Measurements from ENCODE around the gene TMEM141. TPM values are rescaled to one million over a fixed set of nuclear protein-coding genes. Genes with fewer than 3 reads are reported as not detected.
"Not testable (repeated sequence)": the region's sequence is repeated elsewhere in the genome, so short reads cannot be mapped to it uniquely, and the experiment has no call there.

TMEM141 gene
- total and polyA plus RNA-seq, 7 experiments from 2014 or later = 27.2 to 54.9 (median 30.6) TPM

- CTCF ChIA-PET; H3K9me3 Mint-ChIP-seq; H3K27me3 ChIP-seq (ENCODE audit: control insufficient read depth in 2 of 2, insufficient read depth in 2 of 2, low read length in 2 of 2); ATAC-seq; intact Hi-C loops (cut with micrococcal nuclease); DNase-seq; H3K9me3 ChIP-seq (ENCODE audit: control insufficient read depth in 2 of 3, low read length in 3 of 3); H3K36me3 Mint-ChIP-seq; H3K4me3 ChIP-seq (ENCODE audit: low read length); H3K27ac ChIP-seq (ENCODE audit: low read depth, low read length): not testable (repeated sequence)
- H3K27ac Mint-ChIP-seq = peak overlapping the region in 2 of 9 donors; percentile 21 to 48
- H3K27me3 Mint-ChIP-seq = peaks cover 0 to 39% (median 0%) of the 10 kb centered on the region in 5 donors
- Histone ChIP-seq H3K4me1 (ENCODE audit: control insufficient read depth in 2 of 2, insufficient read depth in 2 of 2, low read length in 2 of 2) (peaks cover 19 to 32% of the 10 kb centered on the region in 2 donors), H3K36me3 (ENCODE audit: control insufficient read depth in 2 of 3, insufficient read depth in 3 of 3, low read length in 3 of 3) (peaks cover 0 to 17% (median 3%) of the 10 kb centered on the region in 3 experiments)
- peak overlapping the region in 6 of 10 donors; percentile 14 to 48 (median 36) for H3K4me3 Mint-ChIP-seq
- POLR2A ChIA-PET = interaction anchor here (0.6 to 1.4 kb wide), 2 partner anchors 83 to 625 kb away, joined by 3 read pairs; no protein-coding TSS in a partner anchor
- peaks cover 12 to 51% (median 40%) of the 10 kb centered on the region in 7 donors for H3K4me1 Mint-ChIP-seq
Observed at GRCh38 chr9:136796775-136797347, 5.7 kb downstream of the TMEM141 start.

GRCh38 chr9:136798708-136799078 lies 7.5 kb downstream of the TMEM141 start:
- H3K4me1 Mint-ChIP-seq = peaks cover 6 to 42% (median 33%) of the 10 kb centered on the region in 7 donors
- ATAC-seq (no peak), DNase-seq (no peak)
- no peak overlapping the region for H3K27ac Mint-ChIP-seq
- CTCF ChIA-PET = no interaction called here
- Histone ChIP-seq H3K4me3 (ENCODE audit: low read length) (no peak overlapping the region), H3K27ac (ENCODE audit: low read depth, low read length) (no peak overlapping the region), H3K36me3 (ENCODE audit: control insufficient read depth in 2 of 3, insufficient read depth in 3 of 3, low read length in 3 of 3) (peaks cover 0 to 2% (median 0%) of the 10 kb centered on the region in 3 experiments), H3K9me3 (ENCODE audit: control insufficient read depth in 2 of 3, low read length in 3 of 3) (no peaks in the 10 kb centered on the region), H3K27me3 (ENCODE audit: control insufficient read depth in 2 of 2, insufficient read depth in 2 of 2, low read length in 2 of 2) (no peaks in the 10 kb centered on the region), H3K4me1 (ENCODE audit: control insufficient read depth in 2 of 2, insufficient read depth in 2 of 2, low read length in 2 of 2) (peaks cover 10 to 24% of the 10 kb centered on the region in 2 donors)
- no peaks in the 10 kb centered on the region for H3K9me3 Mint-ChIP-seq
- intact Hi-C loops (cut with micrococcal nuclease) = loop anchor here in 1 of 2 donors (1.0 kb wide), 1 partner anchor 9 kb away; the partner anchor contains the start of gene RABL6
- peaks cover 0 to 45% (median 0%) of the 10 kb centered on the region in 5 donors for H3K27me3 Mint-ChIP-seq
- peak overlapping the region in 5 of 10 donors; percentile 17 to 86 (median 48) for H3K4me3 Mint-ChIP-seq
- POLR2A ChIA-PET = interaction anchor here (0.6 to 2.1 kb wide), 5 partner anchors 9 to 589 kb away, joined by 3 to 11 read pairs (median 3); partner anchors contain the start of genes MAN1B1 and RABL6
- H3K36me3 Mint-ChIP-seq = no peaks in the 10 kb centered on the region

- H3K9me3 ChIP-seq (ENCODE audit: control insufficient read depth in 2 of 3, low read length in 3 of 3) = no peaks in the 10 kb centered on the region
- no peak for DNase-seq
- peak overlapping the region; percentile 63 for H3K4me3 ChIP-seq (ENCODE audit: low read length)
- H3K36me3 ChIP-seq (ENCODE audit: control insufficient read depth in 2 of 3, insufficient read depth in 3 of 3, low read length in 3 of 3) = no peaks in the 10 kb centered on the region
- ChIA-PET CTCF (no interaction called here), POLR2A (interaction anchor here (0.6 to 2.1 kb wide), 8 partner anchors 9 to 588 kb away, joined by 3 to 11 read pairs (median 4); partner anchors contain the start of genes FBXW5, MAN1B1, RABL6 and TRAF2)
- no peaks in the 10 kb centered on the region for H3K27me3 ChIP-seq (ENCODE audit: control insufficient read depth in 2 of 2, insufficient read depth in 2 of 2, low read length in 2 of 2)
- Mint-ChIP-seq H3K36me3 (no peaks in the 10 kb centered on the region), H3K4me1 (peaks cover 6 to 42% (median 38%) of the 10 kb centered on the region in 7 donors), H3K27ac (peak overlapping the region in 1 of 9 donors; percentile 45), H3K9me3 (no peaks in the 10 kb centered on the region), H3K27me3 (peaks cover 0 to 45% (median 0%) of the 10 kb centered on the region in 5 donors), H3K4me3 (peak overlapping the region in 9 of 10 donors; percentile 4 to 92 (median 84))
- no peak for ATAC-seq
- H3K4me1 ChIP-seq (ENCODE audit: control insufficient read depth in 2 of 2, insufficient read depth in 2 of 2, low read length in 2 of 2) = peaks cover 10 to 24% of the 10 kb centered on the region in 2 donors
- intact Hi-C loops (cut with micrococcal nuclease) = loop anchor here in 1 of 2 donors (1.0 kb wide), 1 partner anchor 8 kb away; the partner anchor contains the start of gene RABL6
- H3K27ac ChIP-seq (ENCODE audit: low read depth, low read length) = peak overlapping the region; percentile 54
Observed at GRCh38 chr9:136799079-136799853, 8.1 kb downstream of the TMEM141 start.

- POLR2A ChIA-PET = interaction anchor here (0.7 to 2.1 kb wide), 8 partner anchors 8 to 287 kb away, joined by 3 to 11 read pairs (median 4); partner anchors contain the start of genes FBXW5, MAN1B1, RABL6 and TRAF2
- H3K9me3 Mint-ChIP-seq = no peaks in the 10 kb centered on the region
- H3K4me1 ChIP-seq (ENCODE audit: control insufficient read depth in 2 of 2, insufficient read depth in 2 of 2, low read length in 2 of 2) = peaks cover 10 to 24% of the 10 kb centered on the region in 2 donors
- peak overlapping the region; percentile 63 for H3K4me3 ChIP-seq (ENCODE audit: low read length)
- H3K36me3 ChIP-seq (ENCODE audit: control insufficient read depth in 2 of 3, insufficient read depth in 3 of 3, low read length in 3 of 3) = no peaks in the 10 kb centered on the region
- peak overlapping the region in 4 of 9 donors; percentile 25 to 81 (median 78) for H3K27ac Mint-ChIP-seq
- peak; percentile 58 to 89 (median 79) for DNase-seq
- no peaks in the 10 kb centered on the region for H3K27me3 ChIP-seq (ENCODE audit: control insufficient read depth in 2 of 2, insufficient read depth in 2 of 2, low read length in 2 of 2)
- H3K27me3 Mint-ChIP-seq = peaks cover 0 to 45% (median 0%) of the 10 kb centered on the region in 5 donors
- ATAC-seq = peak; percentile 90
- no peaks in the 10 kb centered on the region for H3K36me3 Mint-ChIP-seq
- no peaks in the 10 kb centered on the region for H3K9me3 ChIP-seq (ENCODE audit: control insufficient read depth in 2 of 3, low read length in 3 of 3)
- peak overlapping the region; percentile 82 to 92 (median 86) for H3K4me3 Mint-ChIP-seq
- CTCF ChIA-PET = no interaction called here
- peak overlapping the region; percentile 59 for H3K27ac ChIP-seq (ENCODE audit: low read depth, low read length)
- intact Hi-C loops (cut with micrococcal nuclease) = loop anchor here (1.0 to 2.0 kb wide), 5 partner anchors 7 to 437 kb away; partner anchors contain the start of genes PHPT1 (in 2 of the 2), TMEM141 (in 2 of the 2), DNLZ (in 1 of the 2) and RABL6 (in 1 of the 2)
- H3K4me1 Mint-ChIP-seq = peaks cover 6 to 42% (median 35%) of the 10 kb centered on the region in 7 donors
Observed at GRCh38 chr9:136799854-136800657, 8.9 kb downstream of the TMEM141 start.

- intact Hi-C loops (cut with micrococcal nuclease) = no loop called here
- peak overlapping the region in 2 of 10 donors; percentile 36 to 49 for H3K4me3 Mint-ChIP-seq
- H3K27ac Mint-ChIP-seq = peak overlapping the region in 1 of 9 donors; percentile 12
- peaks cover 0 to 7% (median 0%) of the 10 kb centered on the region in 3 experiments for H3K36me3 ChIP-seq (ENCODE audit: control insufficient read depth in 2 of 3, insufficient read depth in 3 of 3, low read length in 3 of 3)
- peaks cover 0 to 3% (median 3%) of the 10 kb centered on the region in 5 donors for H3K36me3 Mint-ChIP-seq
- H3K4me3 ChIP-seq (ENCODE audit: low read length) = no peak overlapping the region
- peaks cover 0 to 32% (median 0%) of the 10 kb centered on the region in 5 donors for H3K27me3 Mint-ChIP-seq
- no peaks in the 10 kb centered on the region for H3K9me3 ChIP-seq (ENCODE audit: control insufficient read depth in 2 of 3, low read length in 3 of 3)
- POLR2A ChIA-PET = interaction anchor here (1.1 kb wide), 1 partner anchor 80 kb away, joined by 3 read pairs; no protein-coding TSS in a partner anchor
- H3K4me1 ChIP-seq (ENCODE audit: control insufficient read depth in 2 of 2, insufficient read depth in 2 of 2, low read length in 2 of 2) = peaks cover 16 to 28% of the 10 kb centered on the region in 2 donors
- CTCF ChIA-PET = interaction anchor here (0.6 to 1.5 kb wide), 2 partner anchors 14 to 227 kb away, joined by 3 to 4 read pairs; no protein-coding TSS in a partner anchor
- ATAC-seq (no peak), DNase-seq (no peak)
- H3K27me3 ChIP-seq (ENCODE audit: control insufficient read depth in 2 of 2, insufficient read depth in 2 of 2, low read length in 2 of 2) = no peaks in the 10 kb centered on the region
- H3K27ac ChIP-seq (ENCODE audit: low read depth, low read length) = no peak overlapping the region
- no peaks in the 10 kb centered on the region for H3K9me3 Mint-ChIP-seq
- H3K4me1 Mint-ChIP-seq = peaks cover 8 to 39% (median 30%) of the 10 kb centered on the region in 7 donors
Observed at GRCh38 chr9:136802321-136802720, 11.2 kb downstream of the TMEM141 start.
